Measurements from ENCODE around the gene NOXO1.
"Not testable (repeated sequence)": the region's sequence is repeated elsewhere in the genome, so short reads cannot be mapped to it uniquely, and the experiment has no call there.

NOXO1 gene

DNA sequence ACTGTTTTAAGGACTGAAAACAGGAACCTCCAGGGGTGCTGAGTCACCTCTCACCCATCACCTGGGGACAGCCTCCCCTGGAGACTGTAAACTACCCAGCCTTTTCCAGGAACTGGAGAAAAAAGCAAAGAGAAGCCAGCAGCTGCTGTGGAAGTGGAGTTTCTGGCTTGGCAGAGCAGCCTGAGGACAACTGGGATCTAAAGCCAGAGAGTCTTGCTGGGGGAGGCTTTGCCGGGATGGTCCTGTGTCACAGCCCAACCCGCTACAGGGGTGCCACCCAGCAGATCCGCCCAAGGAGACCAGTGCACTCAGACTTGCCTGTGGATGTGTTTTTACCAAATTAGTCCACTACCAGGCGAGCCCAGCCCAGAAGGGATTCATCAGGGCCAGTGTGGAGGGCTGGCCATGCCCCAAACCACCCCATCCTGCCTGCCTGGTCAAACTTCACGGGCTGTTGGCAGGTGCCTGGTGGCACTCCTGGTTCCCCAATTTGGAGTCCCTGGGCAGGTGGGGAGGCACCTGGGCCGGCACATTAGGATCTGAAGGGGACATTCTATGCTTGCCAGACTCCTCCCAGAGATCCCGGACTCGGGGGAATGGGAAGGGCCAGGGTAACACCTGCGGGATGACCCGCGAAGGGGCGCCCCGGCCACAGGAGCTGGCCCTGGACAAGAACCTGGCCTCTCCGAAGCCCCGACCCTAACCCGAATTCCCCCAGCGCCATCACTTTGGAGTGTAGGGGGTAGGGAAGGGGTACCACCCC lies 39.0 kb downstream of the NOXO1 start:
- DNase-seq (ENCODE audit: low spot score), result peak; percentile 33

DNA sequence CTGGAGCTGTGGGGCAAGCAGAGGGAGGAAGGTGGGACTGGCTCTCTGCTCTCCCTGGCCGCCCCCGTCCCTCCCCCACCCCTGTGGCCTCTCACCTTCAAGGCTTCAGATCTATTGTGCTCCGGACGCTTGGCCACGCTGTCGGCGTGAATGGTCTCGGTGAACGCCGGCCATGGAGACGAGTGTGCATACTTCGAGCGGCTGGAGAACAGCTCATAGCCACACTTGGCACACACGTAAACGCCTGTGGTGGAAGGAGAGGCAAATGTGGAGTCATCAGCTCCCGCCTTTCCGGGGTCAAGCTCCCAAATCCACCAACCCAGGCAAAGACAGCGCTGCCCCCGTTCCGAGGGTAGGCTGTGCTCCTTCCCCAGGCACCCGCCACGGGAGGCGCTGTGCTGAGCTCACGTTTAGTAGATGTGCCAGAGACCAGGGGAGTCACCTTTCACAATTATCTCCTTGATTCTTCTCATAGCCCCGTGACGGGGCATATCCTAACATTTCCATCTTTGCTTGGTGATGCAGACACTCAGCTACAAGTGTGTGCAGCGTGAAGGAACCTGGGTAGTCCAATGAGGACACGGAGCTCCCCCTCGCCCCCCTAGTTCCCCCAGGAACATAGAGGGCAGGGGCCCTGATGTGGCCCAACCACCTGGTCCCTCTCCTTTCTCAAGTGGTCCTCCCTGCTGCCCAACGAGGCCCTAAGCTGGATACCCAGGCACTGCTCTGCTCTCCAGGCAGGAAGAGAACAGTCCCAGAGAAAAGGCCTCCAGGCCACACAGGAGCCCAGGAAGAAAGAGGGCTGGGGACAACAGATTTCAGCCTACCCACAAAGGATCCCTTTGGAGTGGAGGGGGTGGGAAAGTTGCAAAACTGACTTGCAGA lies 39.9 kb downstream of the NOXO1 start:
- DNase-seq (ENCODE audit: low spot score), result no peak

DNA sequence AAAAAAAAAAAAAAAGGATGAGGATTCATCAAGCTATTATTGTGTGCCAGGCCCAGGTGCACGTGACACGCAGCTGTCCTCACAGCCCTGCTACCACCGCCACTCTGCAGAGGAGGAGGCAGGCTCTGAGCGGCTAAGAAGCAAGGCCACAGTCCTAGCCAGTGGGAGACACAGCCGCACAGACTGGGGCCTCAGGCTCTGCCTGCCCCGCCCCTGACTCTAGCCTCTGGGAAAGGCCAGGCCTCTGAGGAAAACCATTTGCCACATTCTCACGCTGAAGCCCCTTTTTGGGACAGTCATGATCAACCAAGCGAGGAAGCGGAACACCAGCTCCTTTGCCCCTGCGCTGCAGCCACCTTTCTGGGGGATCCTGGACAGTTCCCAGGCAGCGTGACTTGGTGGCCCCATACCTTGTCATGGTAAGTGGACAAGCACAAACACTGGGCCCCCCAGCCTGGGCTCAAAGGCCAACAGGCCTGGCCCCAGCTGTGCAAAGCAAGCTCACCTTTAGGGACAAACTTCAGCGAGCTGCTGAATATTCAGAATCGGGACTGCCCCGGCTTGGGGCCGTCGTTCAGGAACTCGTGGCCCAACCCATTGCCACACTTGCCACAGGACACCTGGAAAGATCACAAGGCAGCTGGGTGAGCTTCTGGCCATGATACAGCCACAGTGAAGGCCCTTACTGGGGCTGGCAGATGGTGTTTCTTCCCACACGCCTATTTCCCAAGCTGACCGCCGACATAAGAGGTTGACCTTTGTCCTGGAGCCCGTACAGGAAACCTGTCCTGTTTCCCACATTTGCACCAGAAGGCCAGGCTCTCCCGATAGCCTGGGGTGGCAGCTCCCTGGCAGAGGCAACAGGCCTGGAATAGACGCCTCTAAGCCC lies 40.8 kb downstream of the NOXO1 start:
- no peak for DNase-seq (ENCODE audit: low spot score)

DNA sequence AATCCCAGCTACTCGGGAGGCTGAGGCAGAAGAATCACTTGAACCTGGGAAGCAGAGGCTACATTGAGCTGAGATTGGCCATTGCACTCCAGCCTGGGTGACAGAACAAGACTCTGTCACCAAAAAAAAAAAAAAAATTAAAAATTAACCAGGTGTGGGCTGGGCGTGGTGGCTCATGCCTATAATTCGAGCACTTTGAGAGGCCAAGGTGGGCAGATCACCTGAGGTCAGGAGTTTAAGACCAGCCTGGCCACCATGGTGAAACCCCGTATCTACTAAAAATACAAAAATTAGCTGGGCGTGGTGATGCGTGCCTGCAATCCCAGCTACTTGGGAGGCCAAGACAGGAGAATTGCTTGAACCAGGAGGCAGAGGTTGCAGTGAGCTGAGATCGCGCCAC lies 41.4 kb downstream of the NOXO1 start:
- not testable (repeated sequence) for DNase-seq (ENCODE audit: low spot score)

DNA sequence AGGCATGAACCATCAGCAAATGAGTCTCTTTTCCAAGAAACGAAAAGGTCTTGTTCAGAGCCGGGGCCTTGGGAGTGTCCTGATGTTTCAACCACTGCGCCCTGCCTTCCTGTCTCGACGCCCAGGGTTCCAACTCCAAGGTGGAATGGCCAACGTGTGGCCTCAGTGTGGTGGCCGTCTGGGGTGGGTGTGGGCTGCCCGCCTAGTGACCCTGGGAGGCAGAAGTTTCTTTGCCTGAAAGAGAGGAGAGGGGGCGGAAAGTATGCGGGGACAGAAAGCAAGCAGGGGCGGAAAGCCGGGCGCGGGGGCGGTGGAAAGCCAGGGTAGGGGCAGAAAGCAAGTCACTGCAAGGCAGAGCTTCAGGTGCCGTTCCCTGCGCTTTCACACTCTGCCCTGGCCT lies 42.4 kb downstream of the NOXO1 start:
- DNase-seq (ENCODE audit: low spot score), result no peak

DNA sequence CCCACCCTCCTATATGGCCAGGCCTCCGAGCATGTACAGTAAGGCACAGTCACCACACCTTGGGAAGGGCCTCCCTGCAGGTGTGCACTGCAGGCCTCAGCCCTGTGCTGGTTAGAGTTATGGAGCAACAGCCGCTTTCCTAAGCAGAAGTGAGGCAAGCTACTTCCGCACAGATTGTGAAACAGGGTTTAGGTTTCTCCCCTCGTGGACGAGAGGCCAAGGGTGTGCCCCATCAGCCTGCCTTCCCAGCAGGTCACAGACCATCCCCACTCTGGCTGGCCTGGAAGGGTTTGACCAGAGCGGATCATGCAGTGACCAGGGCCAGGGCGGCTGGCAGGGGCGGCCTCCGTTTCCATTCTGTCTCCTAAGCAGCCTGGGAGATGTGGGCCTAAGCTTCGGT lies 43.0 kb downstream of the NOXO1 start:
- DNase-seq (ENCODE audit: low spot score), result no peak

DNA sequence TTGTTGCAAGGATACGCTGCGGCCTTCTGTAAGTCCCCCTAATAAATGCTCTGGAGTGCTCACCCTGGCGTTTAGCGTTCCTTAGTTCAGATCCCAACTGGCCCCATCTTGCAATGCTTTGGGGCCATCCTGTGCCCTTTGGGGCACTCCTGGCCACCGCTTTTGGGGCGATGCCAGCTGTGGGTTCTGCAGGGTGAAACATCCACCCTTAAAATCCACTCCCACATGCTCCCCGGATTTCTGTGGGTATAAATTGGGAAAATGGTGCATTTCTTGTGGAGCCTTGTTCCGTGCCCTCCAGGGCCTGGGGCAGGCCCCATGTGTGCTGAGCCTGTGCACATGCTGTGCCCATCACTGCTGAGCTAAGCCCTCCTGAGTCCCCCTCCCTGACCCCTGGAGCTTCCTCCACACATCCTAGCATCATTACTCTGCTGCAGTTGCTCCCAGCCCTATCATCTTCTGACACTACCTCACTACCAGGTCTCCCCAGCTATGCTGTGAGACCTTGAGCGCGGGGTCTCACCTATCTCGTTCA lies 44.3 kb downstream of the NOXO1 start:
- no peak for DNase-seq (ENCODE audit: low spot score)

DNA sequence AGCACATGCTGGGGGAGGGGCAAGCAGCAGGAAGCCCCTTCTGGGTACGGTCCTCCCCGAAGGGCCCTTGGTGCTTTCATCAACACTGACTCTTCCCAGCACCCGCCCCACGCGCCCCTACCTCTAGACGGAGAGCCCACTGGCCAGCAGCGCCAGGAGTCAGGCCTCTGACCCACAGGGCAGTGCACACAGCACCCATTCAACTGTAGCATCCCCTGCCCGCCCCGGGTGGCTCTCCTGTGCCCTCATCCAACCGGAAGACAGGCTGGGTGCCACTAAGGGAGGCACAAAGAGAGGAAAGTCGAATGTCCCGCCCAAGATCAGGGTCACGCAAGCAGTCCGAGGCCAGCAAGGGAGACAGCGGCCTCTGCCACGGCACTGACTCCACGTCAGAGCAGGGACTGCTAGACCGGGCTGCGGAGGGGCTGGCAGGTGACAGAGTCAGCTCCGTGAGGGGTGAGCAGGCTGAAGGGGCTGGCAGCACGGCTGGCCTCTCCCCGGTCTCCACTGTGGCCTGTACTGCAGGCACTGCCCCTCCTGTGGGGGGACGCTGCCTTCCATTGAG lies 48.1 kb downstream of the NOXO1 start:
- DNase-seq (ENCODE audit: low spot score), result no peak

DNA sequence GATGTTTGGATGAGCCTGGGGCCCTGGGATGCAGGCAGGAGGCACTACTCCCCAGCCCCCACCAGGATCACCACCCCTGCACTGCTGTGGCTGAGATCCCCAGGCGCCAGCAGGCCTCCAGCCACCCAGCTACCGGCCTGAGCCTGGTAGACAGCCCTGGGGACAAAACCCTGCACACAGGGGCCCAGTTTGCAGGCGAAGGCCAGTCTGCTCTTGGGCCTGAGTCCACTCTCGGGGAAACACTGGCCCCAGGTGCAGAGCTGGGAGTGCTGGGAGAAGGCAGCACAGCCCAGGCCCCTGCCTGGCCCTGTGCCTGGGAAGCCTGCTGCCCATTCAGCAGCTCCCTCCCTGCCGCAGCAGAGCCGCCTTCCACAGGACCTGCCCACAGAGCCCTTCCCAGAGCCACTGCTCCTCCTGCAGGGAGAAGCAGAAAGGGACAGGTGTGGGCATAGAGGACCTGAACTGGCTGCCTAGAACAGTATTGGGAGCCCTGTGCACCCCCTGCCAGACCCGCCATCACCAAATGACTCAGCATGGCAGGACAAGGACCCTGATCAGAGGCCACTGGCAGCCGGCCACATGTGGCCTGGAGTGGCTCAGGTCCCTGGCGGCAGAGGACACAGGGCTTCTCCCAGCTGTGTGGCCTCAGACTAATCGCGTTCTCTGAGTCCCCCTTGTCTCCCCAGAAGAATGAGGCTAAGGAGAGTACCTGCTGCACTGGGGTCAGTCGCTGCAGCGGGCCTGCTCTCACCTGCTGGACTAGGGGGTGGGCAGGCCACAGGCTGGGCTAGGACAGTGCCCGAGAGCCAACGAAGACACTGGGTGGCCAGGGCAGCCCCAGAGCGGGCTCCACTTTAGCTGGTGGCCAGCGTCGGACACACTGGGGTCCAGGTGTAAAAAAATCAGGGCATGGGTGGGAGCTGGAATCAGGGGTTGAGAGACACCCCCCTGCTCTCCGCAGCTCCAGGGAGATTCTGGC lies 48.9 kb downstream of the NOXO1 start:
- no peak for DNase-seq (ENCODE audit: low spot score)

DNA sequence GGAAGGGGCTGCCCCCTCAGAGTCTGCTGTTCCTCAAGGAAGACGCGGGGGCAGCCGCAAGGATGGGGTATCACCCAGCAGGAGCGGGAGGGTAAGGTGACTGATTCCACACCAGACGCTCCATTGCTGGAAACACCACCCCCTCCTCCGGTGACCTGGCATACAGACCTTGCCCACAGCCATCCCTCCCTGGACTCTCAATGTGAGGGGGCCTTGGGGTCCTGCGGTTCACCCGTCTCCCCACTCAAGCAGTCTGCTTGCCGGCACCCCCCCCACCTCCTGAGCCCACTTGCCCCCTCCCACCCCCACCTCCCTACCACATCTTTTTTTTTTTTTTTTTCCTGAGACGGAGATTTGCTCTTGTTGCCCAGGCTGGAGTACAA lies 50.9 kb downstream of the NOXO1 start:
- DNase-seq (ENCODE audit: low spot score), result no peak

DNA sequence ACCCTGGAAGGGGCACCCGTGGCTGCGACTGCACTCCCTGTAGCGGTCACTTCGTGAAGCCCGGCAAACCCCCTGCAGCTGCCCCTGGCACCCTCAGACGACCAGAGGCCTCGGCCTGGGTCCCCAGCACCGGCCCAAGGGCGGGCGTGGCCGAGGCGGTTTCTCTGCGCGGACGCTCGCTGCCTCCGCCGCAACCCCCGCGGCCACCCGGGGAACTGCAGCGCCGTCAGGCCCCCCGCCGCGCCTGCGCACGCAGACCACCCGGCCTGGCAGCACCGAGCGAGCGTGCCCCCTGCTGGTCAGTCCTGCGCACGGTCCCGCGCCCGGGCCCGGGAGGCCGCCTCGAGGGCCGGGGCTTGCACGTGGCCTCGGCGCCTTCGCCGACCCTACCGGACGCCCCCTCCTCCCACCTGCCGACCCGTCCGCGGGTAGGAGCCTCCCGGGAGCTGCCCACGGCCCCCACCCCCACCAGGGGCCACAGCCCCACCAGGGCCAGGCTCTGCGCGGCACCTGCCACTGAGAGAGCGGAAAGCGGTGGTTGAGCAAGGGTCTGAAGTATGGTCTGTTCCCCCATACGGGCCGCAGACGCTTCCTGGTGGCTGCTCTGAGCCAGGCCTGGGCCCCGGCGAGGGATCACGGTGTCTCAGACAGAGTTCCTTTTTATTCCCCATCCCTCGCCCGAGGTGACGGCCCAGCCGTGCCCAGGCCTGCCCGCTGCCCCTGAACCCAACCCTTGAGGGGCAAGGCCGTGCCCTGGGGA lies 51.5 kb downstream of the NOXO1 start:
- peak; percentile 93 for DNase-seq (ENCODE audit: low spot score)

DNA sequence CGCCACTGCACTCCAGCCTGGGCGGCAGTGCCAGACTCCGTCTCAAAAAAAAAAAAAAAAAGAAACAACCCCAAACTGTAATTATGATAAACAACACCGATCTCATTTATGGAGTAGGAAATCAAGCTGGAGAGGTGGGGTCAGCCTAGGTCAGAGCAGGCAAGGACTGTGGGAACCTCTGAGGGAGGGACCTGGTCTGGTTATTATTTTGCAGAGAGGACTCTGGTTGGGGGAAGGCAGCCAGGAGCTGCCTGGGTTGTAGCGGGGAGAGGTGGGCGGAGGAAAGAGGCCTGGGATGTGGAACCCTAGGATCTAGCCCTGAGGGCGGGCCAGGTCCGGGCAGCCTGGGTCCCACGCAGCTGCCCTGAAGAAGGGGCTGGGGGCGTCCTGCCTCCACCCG lies 52.2 kb downstream of the NOXO1 start:
- no peak for DNase-seq (ENCODE audit: low spot score)
